ENCODE measurements around the gene C8A.

GRCh38 chr1:56816264-56816663, 38.3 kb upstream of the C8A start:
- TF ChIP-seq SPI1 (IDR thresholded peaks at IDR 0.05; ENCODE audit: low read depth, low read length), result no peak
- TF ChIP-seq POLR2A (IDR thresholded peaks at IDR 0.05; ENCODE audit: low read depth, low read length), result no peak
- no peak for TF ChIP-seq POLR2AphosphoS5 (IDR thresholded peaks at IDR 0.05; ENCODE audit: low read depth, low read length)
- TF ChIP-seq TAF1 (IDR thresholded peaks at IDR 0.05; ENCODE audit: low read depth, low read length), result no peak

All from GM12891 (cell line).